ENCODE results near the gene MRGPRG.

MRGPRG gene

GRCh38 chr11:3204141-3205015 lies 14.2 kb downstream of the MRGPRG start:
- H3K4me1 ChIP-seq (ENCODE audit: control insufficient read depth, insufficient read depth, low read length), result peaks cover 4% of the 10 kb centered on the region; the same call in 1 of the 2 replicates
- no peak overlapping the region for H3K27ac ChIP-seq (ENCODE audit: low read depth, low read length)
- H3K9me3 ChIP-seq (ENCODE audit: control insufficient read depth, insufficient read depth, low read length), result no peaks in the 10 kb centered on the region
- H3K9ac ChIP-seq (ENCODE audit: low read depth, low read length), result no peak overlapping the region
- H3K27me3 ChIP-seq (ENCODE audit: control insufficient read depth, insufficient read depth, low read length), result peaks cover 47% of the 10 kb centered on the region
- H3K4me3 ChIP-seq (ENCODE audit: low read depth, low read length), result no peak overlapping the region
- no peaks in the 10 kb centered on the region for H3K36me3 ChIP-seq (ENCODE audit: control insufficient read depth, insufficient read depth, low read length)

- Histone ChIP-seq H3K27me3 (ENCODE audit: control insufficient read depth, insufficient read depth, low read length) (peaks cover 47% of the 10 kb centered on the region), H3K27ac (ENCODE audit: low read depth, low read length) (no peak overlapping the region), H3K4me1 (ENCODE audit: control insufficient read depth, insufficient read depth, low read length) (peaks cover 4% of the 10 kb centered on the region; the same call in 1 of the 2 replicates), H3K4me3 (ENCODE audit: low read depth, low read length) (peak overlapping the region; percentile 62), H3K36me3 (ENCODE audit: control insufficient read depth, insufficient read depth, low read length) (no peaks in the 10 kb centered on the region), H3K9ac (ENCODE audit: low read depth, low read length) (no peak overlapping the region), H3K9me3 (ENCODE audit: control insufficient read depth, insufficient read depth, low read length) (no peaks in the 10 kb centered on the region)
Observed at GRCh38 chr11:3203221-3204043, 15.2 kb downstream of the MRGPRG start.

- Histone ChIP-seq H3K4me3 (ENCODE audit: low read depth, low read length) (peak overlapping the region; percentile 62), H3K9ac (ENCODE audit: low read depth, low read length) (no peak overlapping the region), H3K4me1 (ENCODE audit: control insufficient read depth, insufficient read depth, low read length) (peaks cover 4% of the 10 kb centered on the region; the same call in 1 of the 2 replicates), H3K9me3 (ENCODE audit: control insufficient read depth, insufficient read depth, low read length) (no peaks in the 10 kb centered on the region), H3K36me3 (ENCODE audit: control insufficient read depth, insufficient read depth, low read length) (no peaks in the 10 kb centered on the region), H3K27me3 (ENCODE audit: control insufficient read depth, insufficient read depth, low read length) (peaks cover 47% of the 10 kb centered on the region), H3K27ac (ENCODE audit: low read depth, low read length) (no peak overlapping the region)
Observed at GRCh38 chr11:3202759-3203158, 15.9 kb downstream of the MRGPRG start.

GRCh38 chr11:3202305-3202704 lies 16.3 kb downstream of the MRGPRG start:
- Histone ChIP-seq H3K27ac (ENCODE audit: low read depth, low read length) (no peak overlapping the region), H3K27me3 (ENCODE audit: control insufficient read depth, insufficient read depth, low read length) (peaks cover 47% of the 10 kb centered on the region), H3K36me3 (ENCODE audit: control insufficient read depth, insufficient read depth, low read length) (no peaks in the 10 kb centered on the region), H3K4me1 (ENCODE audit: control insufficient read depth, insufficient read depth, low read length) (peaks cover 4% of the 10 kb centered on the region; the same call in 1 of the 2 replicates), H3K4me3 (ENCODE audit: low read depth, low read length) (no peak overlapping the region), H3K9ac (ENCODE audit: low read depth, low read length) (no peak overlapping the region), H3K9me3 (ENCODE audit: control insufficient read depth, insufficient read depth, low read length) (no peaks in the 10 kb centered on the region)

- peaks cover 47% of the 10 kb centered on the region for H3K27me3 ChIP-seq (ENCODE audit: control insufficient read depth, insufficient read depth, low read length)
Observed at GRCh38 chr11:3201677-3202181, 16.9 kb downstream of the MRGPRG start.

GRCh38 chr11:3201112-3201581 lies 17.5 kb downstream of the MRGPRG start:
- peaks cover 4% of the 10 kb centered on the region; the same call in 1 of the 2 replicates for H3K4me1 ChIP-seq (ENCODE audit: control insufficient read depth, insufficient read depth, low read length)

More at GRCh38 chr11:3201677-3202181, 16.9 kb downstream of the MRGPRG start:
- peaks cover 4% of the 10 kb centered on the region; the same call in 1 of the 2 replicates for H3K4me1 ChIP-seq (ENCODE audit: control insufficient read depth, insufficient read depth, low read length)
- no peak overlapping the region for H3K27ac ChIP-seq (ENCODE audit: low read depth, low read length)
- no peak overlapping the region for H3K9ac ChIP-seq (ENCODE audit: low read depth, low read length)
- H3K9me3 ChIP-seq (ENCODE audit: control insufficient read depth, insufficient read depth, low read length), result no peaks in the 10 kb centered on the region
- no peaks in the 10 kb centered on the region for H3K36me3 ChIP-seq (ENCODE audit: control insufficient read depth, insufficient read depth, low read length)
- no peak overlapping the region for H3K4me3 ChIP-seq (ENCODE audit: low read depth, low read length)

GRCh38 chr11:3200388-3201111 lies 18.1 kb downstream of the MRGPRG start:
- peaks cover 44% of the 10 kb centered on the region for H3K27me3 ChIP-seq (ENCODE audit: control insufficient read depth, insufficient read depth, low read length)
- no peak overlapping the region for H3K9ac ChIP-seq (ENCODE audit: low read depth, low read length)
- H3K9me3 ChIP-seq (ENCODE audit: control insufficient read depth, insufficient read depth, low read length), result no peaks in the 10 kb centered on the region
- no peaks in the 10 kb centered on the region for H3K36me3 ChIP-seq (ENCODE audit: control insufficient read depth, insufficient read depth, low read length)
- H3K4me3 ChIP-seq (ENCODE audit: low read depth, low read length), result no peak overlapping the region
- peaks cover 4% of the 10 kb centered on the region; the same call in 1 of the 2 replicates for H3K4me1 ChIP-seq (ENCODE audit: control insufficient read depth, insufficient read depth, low read length)
- H3K27ac ChIP-seq (ENCODE audit: low read depth, low read length), result no peak overlapping the region

More at GRCh38 chr11:3201112-3201581, 17.5 kb downstream of the MRGPRG start:
- Histone ChIP-seq H3K27ac (ENCODE audit: low read depth, low read length) (no peak overlapping the region), H3K9ac (ENCODE audit: low read depth, low read length) (no peak overlapping the region), H3K4me3 (ENCODE audit: low read depth, low read length) (no peak overlapping the region), H3K9me3 (ENCODE audit: control insufficient read depth, insufficient read depth, low read length) (no peaks in the 10 kb centered on the region), H3K27me3 (ENCODE audit: control insufficient read depth, insufficient read depth, low read length) (peaks cover 47% of the 10 kb centered on the region), H3K36me3 (ENCODE audit: control insufficient read depth, insufficient read depth, low read length) (no peaks in the 10 kb centered on the region)

GRCh38 chr11:3199537-3200295 lies 18.9 kb downstream of the MRGPRG start:
- H3K4me1 ChIP-seq (ENCODE audit: control insufficient read depth, insufficient read depth, low read length), result peaks cover 4% of the 10 kb centered on the region; the same call in 1 of the 2 replicates
- H3K4me3 ChIP-seq (ENCODE audit: low read depth, low read length), result no peak overlapping the region
- peaks cover 36% of the 10 kb centered on the region for H3K27me3 ChIP-seq (ENCODE audit: control insufficient read depth, insufficient read depth, low read length)
- no peaks in the 10 kb centered on the region for H3K36me3 ChIP-seq (ENCODE audit: control insufficient read depth, insufficient read depth, low read length)
- no peaks in the 10 kb centered on the region for H3K9me3 ChIP-seq (ENCODE audit: control insufficient read depth, insufficient read depth, low read length)
- H3K27ac ChIP-seq (ENCODE audit: low read depth, low read length), result no peak overlapping the region
- no peak overlapping the region for H3K9ac ChIP-seq (ENCODE audit: low read depth, low read length)

- Histone ChIP-seq H3K4me1 (ENCODE audit: control insufficient read depth, insufficient read depth, low read length) (peaks cover 5% of the 10 kb centered on the region; the same call in 1 of the 2 replicates), H3K4me3 (ENCODE audit: low read depth, low read length) (no peak overlapping the region), H3K36me3 (ENCODE audit: control insufficient read depth, insufficient read depth, low read length) (no peaks in the 10 kb centered on the region), H3K27me3 (ENCODE audit: control insufficient read depth, insufficient read depth, low read length) (peaks cover 27% of the 10 kb centered on the region), H3K9ac (ENCODE audit: low read depth, low read length) (no peak overlapping the region), H3K27ac (ENCODE audit: low read depth, low read length) (no peak overlapping the region), H3K9me3 (ENCODE audit: control insufficient read depth, insufficient read depth, low read length) (no peaks in the 10 kb centered on the region)
Observed at GRCh38 chr11:3198815-3199214, 19.8 kb downstream of the MRGPRG start.

Data from HUES48 (cell line).